ENCODE results near the gene STK24.

DNA sequence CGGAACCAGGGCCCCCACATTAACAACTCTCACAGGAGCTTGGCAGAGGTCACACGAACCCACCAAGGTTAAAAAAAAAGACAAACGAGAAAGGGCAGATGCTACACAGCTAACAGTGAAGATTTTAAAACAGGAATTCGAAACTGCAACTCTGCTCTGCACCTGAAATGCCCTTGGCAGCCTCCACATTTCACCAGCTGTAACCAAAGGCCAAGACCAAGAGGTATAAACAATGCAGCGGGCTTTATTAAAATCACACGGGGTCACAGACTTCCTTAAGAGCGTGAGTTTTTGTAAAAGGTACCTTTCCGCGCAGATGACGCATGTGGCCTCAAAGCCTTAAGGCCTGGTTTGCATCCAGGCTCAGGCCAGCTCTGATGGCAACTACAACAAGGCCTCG, 88.2 kb downstream of the STK24 start:
- TF ChIP-seq, protein P1, sequence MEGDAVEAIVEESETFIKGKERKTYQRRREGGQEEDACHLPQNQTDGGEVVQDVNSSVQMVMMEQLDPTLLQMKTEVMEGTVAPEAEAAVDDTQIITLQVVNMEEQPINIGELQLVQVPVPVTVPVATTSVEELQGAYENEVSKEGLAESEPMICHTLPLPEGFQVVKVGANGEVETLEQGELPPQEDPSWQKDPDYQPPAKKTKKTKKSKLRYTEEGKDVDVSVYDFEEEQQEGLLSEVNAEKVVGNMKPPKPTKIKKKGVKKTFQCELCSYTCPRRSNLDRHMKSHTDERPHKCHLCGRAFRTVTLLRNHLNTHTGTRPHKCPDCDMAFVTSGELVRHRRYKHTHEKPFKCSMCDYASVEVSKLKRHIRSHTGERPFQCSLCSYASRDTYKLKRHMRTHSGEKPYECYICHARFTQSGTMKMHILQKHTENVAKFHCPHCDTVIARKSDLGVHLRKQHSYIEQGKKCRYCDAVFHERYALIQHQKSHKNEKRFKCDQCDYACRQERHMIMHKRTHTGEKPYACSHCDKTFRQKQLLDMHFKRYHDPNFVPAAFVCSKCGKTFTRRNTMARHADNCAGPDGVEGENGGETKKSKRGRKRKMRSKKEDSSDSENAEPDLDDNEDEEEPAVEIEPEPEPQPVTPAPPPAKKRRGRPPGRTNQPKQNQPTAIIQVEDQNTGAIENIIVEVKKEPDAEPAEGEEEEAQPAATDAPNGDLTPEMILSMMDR (IDR thresholded peaks at IDR 0.05) = no peak
- TF ChIP-seq POLR2A (IDR thresholded peaks at IDR 0.05) = no peak
